K562 (cell line): ENCODE data around the gene SP2. TPM values are rescaled to one million over a fixed set of nuclear protein-coding genes. Genes with fewer than 3 reads are reported as not detected.
A peak's percentile ranks its signal among the peaks of the same experiment; 100 is the strongest.

Experiments
- BRCA1 ChIP-seq, 2 experiments: fragments of 450-650 bp in 1 of 2; sonication (generic) in 1 of 2; formaldehyde crosslinking in 1 of 2; IDR thresholded peaks; 2 replicates each; pipeline versions ENCODE4 v1.5.0 to v1.6.1; 2017 to 2020; ENCODE audit warnings: mild to moderate bottlenecking in 1 of 2, missing genetic modification reagents in 1 of 2
- DACH1 ChIP-seq: fragments of 450-650 bp; IDR thresholded peaks from 2 replicates; pipeline ENCODE4 v1.6.1; 2018; ENCODE audit not compliant: partially characterized antibody
- MYC ChIP-seq, 2 experiments: fragments of 250-450 bp in 1 of 2; sonication (Bioruptor Pico) in 1 of 2; IDR thresholded peaks; 2 replicates each; pipeline versions ENCODE4 v1.5.1 to v1.6.1; 2012 to 2021; ENCODE audit warnings: low read depth in 2 of 2, borderline replicate concordance in 1 of 2, improper control_type of control experiment in 1 of 2, low read length in 1 of 2, mild to moderate bottlenecking in 1 of 2, moderate library complexity in 1 of 2
- NR1H2 ChIP-seq: sonication (generic); formaldehyde crosslinking; IDR thresholded peaks from 2 replicates; pipeline ENCODE4 v1.4.0; 2020; ENCODE audit warnings: mild to moderate bottlenecking, missing genetic modification reagents
- NR2C1 ChIP-seq, 2 experiments: fragments of 450-650 bp; IDR thresholded peaks; 2 replicates each; pipeline ENCODE4 v1.6.1; 2017; ENCODE audit warnings: mild to moderate bottlenecking in 2 of 2, antibody characterized with exemption in 1 of 2, inconsistent platforms in 1 of 2, missing compliant biosample characterization in 1 of 2, missing genetic modification characterization in 1 of 2
- POLR2AphosphoS5 ChIP-seq: IDR thresholded peaks from 2 replicates; pipeline ENCODE4 v1.6.1; 2011; ENCODE audit warnings: mild to moderate bottlenecking, low read depth, low read length, moderate library complexity; ENCODE audit not compliant: control insufficient read depth, insufficient read depth
- SRSF7 ChIP-seq: fragments of 200-400 bp; formaldehyde crosslinking; optimal IDR thresholded peaks from 2 replicates; pipeline ENCODE3; 2017; ENCODE audit warnings: mild to moderate bottlenecking, low read depth, low read length
- STAT5B ChIP-seq: fragments of 250-450 bp; sonication (Bioruptor Pico); IDR thresholded peaks from 2 replicates; pipeline ENCODE4 v1.8.0; 2021; ENCODE audit warnings: mild to moderate bottlenecking, inconsistent platforms
- ZNF436 ChIP-seq: fragments of 250-450, 450-650 bp; sonication (Bioruptor Pico); formaldehyde crosslinking; IDR thresholded peaks from 2 replicates; pipeline ENCODE4 v1.7.0; 2020; ENCODE audit warnings: mild to moderate bottlenecking
- ZNF551 ChIP-seq: fragments of 250-450 bp; sonication (Bioruptor Pico); IDR thresholded peaks from 2 replicates; pipeline ENCODE4 v1.5.0; 2021; ENCODE audit warnings: mild to moderate bottlenecking, moderate library complexity
- ZNF785 ChIP-seq: fragments of 250-450 bp; sonication (Bioruptor Pico); IDR thresholded peaks from 2 replicates; pipeline ENCODE4 v1.4.0; 2020; ENCODE audit warnings: mild to moderate bottlenecking
- polyA plus RNA-seq, 8 experiments: library from polyadenylated mRNA; depleted of rRNA in 4 of 8; stranded (reverse) in 5 of 8; unstranded in 3 of 8; fragments of >200 nt; fragmentation: Nextera tagmentation in 2 of 8; fragmentation: Illumina TruSeq in 1 of 8; extraction: Ambion mirVana in 2 of 8; extraction: Trizol in 1 of 8; gene quantifications; 2 replicates each; pipeline versions ENCODE4 v1.2.1 to v1.2.3, GENCODE V29; 2011 to 2014; ENCODE audit warnings: inconsistent platforms in 1 of 8, missing spikeins in 1 of 8
- total RNA-seq, 7 experiments: library from RNA; depleted of rRNA in 6 of 7; stranded (reverse); fragments of >200 nt in 6 of 7; fragmentation: Illumina TruSeq in 2 of 7; extraction: Trizol in 2 of 7; gene quantifications; 2 replicates each; pipeline versions ENCODE4 v1.2.1 to v1.2.3, GENCODE V29; 2011 to 2021; ENCODE audit warnings: low replicate concordance in 1 of 7
- TF ChIP-seq, protein P1 (sequence below): fragments of 450-650 bp; IDR thresholded peaks from 2 replicates; pipeline ENCODE4 v1.6.1; 2016; ENCODE audit warnings: mild to moderate bottlenecking, moderate library complexity
- TF ChIP-seq, protein P2 (sequence below): sonication (generic); formaldehyde crosslinking; IDR thresholded peaks from 2 replicates; pipeline ENCODE4 v1.9.0; 2022; ENCODE audit warnings: mild to moderate bottlenecking, missing genetic modification reagents

The SP2 gene
- total and polyA plus RNA-seq, 9 of the 15 experiments (the other 6 are each of a cell fraction or from before 2014, with no cell fraction given), result 0.77 to 22.3 (median 2.3) TPM

DNA sequence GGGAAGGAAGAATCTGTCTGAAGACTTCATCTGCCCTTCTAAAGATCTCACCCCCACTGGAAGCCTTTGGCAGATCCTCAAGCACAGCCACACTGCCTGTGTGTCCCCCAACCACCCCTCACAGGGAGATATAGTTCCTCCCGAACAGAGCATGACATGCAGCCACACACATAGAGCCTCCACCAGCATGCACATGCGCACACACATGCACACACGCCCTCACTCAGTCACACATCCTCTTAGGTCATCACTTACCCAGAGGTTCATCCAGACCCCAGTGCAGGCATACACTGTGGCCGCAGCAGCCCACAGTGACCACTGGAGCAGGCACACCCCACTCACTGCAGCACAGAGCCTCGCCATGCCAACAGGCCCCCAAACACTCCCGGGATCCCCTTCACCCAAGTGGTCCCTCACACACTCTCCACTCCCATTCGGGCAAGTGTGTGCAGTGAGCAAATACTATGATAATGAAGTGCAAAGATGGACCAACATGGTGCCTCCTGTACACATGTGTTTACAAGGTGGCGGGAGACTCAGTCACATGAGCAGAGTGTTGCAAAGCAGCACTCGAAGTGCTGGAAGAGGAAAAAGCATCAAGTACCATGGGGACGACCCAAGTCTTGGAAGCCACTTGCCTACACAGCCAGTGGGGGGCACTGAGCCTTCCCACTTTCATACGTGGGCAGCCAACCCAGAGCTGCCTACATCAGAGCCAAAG, 28.1 kb upstream of the SP2 start (continued):
- TF ChIP-seq, protein P1, sequence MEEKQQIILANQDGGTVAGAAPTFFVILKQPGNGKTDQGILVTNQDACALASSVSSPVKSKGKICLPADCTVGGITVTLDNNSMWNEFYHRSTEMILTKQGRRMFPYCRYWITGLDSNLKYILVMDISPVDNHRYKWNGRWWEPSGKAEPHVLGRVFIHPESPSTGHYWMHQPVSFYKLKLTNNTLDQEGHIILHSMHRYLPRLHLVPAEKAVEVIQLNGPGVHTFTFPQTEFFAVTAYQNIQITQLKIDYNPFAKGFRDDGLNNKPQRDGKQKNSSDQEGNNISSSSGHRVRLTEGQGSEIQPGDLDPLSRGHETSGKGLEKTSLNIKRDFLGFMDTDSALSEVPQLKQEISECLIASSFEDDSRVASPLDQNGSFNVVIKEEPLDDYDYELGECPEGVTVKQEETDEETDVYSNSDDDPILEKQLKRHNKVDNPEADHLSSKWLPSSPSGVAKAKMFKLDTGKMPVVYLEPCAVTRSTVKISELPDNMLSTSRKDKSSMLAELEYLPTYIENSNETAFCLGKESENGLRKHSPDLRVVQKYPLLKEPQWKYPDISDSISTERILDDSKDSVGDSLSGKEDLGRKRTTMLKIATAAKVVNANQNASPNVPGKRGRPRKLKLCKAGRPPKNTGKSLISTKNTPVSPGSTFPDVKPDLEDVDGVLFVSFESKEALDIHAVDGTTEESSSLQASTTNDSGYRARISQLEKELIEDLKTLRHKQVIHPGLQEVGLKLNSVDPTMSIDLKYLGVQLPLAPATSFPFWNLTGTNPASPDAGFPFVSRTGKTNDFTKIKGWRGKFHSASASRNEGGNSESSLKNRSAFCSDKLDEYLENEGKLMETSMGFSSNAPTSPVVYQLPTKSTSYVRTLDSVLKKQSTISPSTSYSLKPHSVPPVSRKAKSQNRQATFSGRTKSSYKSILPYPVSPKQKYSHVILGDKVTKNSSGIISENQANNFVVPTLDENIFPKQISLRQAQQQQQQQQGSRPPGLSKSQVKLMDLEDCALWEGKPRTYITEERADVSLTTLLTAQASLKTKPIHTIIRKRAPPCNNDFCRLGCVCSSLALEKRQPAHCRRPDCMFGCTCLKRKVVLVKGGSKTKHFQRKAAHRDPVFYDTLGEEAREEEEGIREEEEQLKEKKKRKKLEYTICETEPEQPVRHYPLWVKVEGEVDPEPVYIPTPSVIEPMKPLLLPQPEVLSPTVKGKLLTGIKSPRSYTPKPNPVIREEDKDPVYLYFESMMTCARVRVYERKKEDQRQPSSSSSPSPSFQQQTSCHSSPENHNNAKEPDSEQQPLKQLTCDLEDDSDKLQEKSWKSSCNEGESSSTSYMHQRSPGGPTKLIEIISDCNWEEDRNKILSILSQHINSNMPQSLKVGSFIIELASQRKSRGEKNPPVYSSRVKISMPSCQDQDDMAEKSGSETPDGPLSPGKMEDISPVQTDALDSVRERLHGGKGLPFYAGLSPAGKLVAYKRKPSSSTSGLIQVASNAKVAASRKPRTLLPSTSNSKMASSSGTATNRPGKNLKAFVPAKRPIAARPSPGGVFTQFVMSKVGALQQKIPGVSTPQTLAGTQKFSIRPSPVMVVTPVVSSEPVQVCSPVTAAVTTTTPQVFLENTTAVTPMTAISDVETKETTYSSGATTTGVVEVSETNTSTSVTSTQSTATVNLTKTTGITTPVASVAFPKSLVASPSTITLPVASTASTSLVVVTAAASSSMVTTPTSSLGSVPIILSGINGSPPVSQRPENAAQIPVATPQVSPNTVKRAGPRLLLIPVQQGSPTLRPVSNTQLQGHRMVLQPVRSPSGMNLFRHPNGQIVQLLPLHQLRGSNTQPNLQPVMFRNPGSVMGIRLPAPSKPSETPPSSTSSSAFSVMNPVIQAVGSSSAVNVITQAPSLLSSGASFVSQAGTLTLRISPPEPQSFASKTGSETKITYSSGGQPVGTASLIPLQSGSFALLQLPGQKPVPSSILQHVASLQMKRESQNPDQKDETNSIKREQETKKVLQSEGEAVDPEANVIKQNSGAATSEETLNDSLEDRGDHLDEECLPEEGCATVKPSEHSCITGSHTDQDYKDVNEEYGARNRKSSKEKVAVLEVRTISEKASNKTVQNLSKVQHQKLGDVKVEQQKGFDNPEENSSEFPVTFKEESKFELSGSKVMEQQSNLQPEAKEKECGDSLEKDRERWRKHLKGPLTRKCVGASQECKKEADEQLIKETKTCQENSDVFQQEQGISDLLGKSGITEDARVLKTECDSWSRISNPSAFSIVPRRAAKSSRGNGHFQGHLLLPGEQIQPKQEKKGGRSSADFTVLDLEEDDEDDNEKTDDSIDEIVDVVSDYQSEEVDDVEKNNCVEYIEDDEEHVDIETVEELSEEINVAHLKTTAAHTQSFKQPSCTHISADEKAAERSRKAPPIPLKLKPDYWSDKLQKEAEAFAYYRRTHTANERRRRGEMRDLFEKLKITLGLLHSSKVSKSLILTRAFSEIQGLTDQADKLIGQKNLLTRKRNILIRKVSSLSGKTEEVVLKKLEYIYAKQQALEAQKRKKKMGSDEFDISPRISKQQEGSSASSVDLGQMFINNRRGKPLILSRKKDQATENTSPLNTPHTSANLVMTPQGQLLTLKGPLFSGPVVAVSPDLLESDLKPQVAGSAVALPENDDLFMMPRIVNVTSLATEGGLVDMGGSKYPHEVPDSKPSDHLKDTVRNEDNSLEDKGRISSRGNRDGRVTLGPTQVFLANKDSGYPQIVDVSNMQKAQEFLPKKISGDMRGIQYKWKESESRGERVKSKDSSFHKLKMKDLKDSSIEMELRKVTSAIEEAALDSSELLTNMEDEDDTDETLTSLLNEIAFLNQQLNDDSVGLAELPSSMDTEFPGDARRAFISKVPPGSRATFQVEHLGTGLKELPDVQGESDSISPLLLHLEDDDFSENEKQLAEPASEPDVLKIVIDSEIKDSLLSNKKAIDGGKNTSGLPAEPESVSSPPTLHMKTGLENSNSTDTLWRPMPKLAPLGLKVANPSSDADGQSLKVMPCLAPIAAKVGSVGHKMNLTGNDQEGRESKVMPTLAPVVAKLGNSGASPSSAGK, result peak; percentile 84
- no peak for TF ChIP-seq DACH1
- TF ChIP-seq NR2C1 (IDR thresholded peaks at IDR 0.05), result no peak
- no peak for TF ChIP-seq NR2C1 (tag; IDR thresholded peaks at IDR 0.05)
- no peak for TF ChIP-seq STAT5B (CRISPR knock-in tag)
- TF ChIP-seq POLR2AphosphoS5, result no peak
- TF ChIP-seq, protein P2, sequence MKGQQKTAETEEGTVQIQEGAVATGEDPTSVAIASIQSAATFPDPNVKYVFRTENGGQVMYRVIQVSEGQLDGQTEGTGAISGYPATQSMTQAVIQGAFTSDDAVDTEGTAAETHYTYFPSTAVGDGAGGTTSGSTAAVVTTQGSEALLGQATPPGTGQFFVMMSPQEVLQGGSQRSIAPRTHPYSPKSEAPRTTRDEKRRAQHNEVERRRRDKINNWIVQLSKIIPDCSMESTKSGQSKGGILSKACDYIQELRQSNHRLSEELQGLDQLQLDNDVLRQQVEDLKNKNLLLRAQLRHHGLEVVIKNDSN (CRISPR knock-in tag), result peak; percentile 57
- no peak for TF ChIP-seq NR1H2 (CRISPR knock-in tag)
- TF ChIP-seq BRCA1 (IDR thresholded peaks at IDR 0.05), result no peak
- TF ChIP-seq BRCA1 (CRISPR knock-in tag; IDR thresholded peaks at IDR 0.05), result no peak
- TF ChIP-seq SRSF7, result no peak
- TF ChIP-seq MYC (IDR thresholded peaks at IDR 0.05; ENCODE audit: low read depth, low read length), result no peak
- no peak for TF ChIP-seq MYC (CRISPR knock-in tag; IDR thresholded peaks at IDR 0.05; ENCODE audit: borderline replicate concordance, low read depth)
- no peak for TF ChIP-seq ZNF436
- no peak for TF ChIP-seq ZNF785 (CRISPR knock-in tag)
- no peak for TF ChIP-seq ZNF551 (CRISPR knock-in tag)
